T-helper 17 cell (primary cell): ENCODE results near the gene MAGEA6. TPM values are rescaled to one million over a fixed set of nuclear protein-coding genes. Genes with fewer than 3 reads are reported as not detected.
"Not testable (repeated sequence)": the region's sequence is repeated elsewhere in the genome, so short reads cannot be mapped to it uniquely, and the experiment has no call there.

ENCODE experiments used
- ATAC-seq: fragments of 150-1000 bp; cut with Tn5 transposase; 2 replicates; pipeline ENCODE4 v1.10.0; 2021; ENCODE audit warnings: mild to moderate bottlenecking, moderate library complexity
- DNase-seq, 3 donors: peaks; one replicate each; pipeline versions ENCODE4 v3.0.0 to v3.0.0-alpha.2; 2020 to 2021
- H3K9me3 ChIP-seq: one replicate; pipeline ENCODE4 v1.7.0; 2013; ENCODE audit warnings: low read length, mild to moderate bottlenecking; ENCODE audit not compliant: control insufficient read depth, poor library complexity, severe bottlenecking
- H3K27ac Mint-ChIP-seq: one replicate; pipeline ENCODE4 v1.8.0; 2022; ENCODE audit warnings: mild to moderate bottlenecking, moderate library complexity, mixed read lengths
- H3K27me3 Mint-ChIP-seq: one replicate; pipeline ENCODE4 v1.8.0; 2022; ENCODE audit warnings: mixed read lengths
- H3K36me3 Mint-ChIP-seq: one replicate; pipeline ENCODE4 v1.8.0; 2022; ENCODE audit warnings: low read depth, mixed read lengths
- H3K4me1 Mint-ChIP-seq: one replicate; pipeline ENCODE4 v1.8.0; 2022; ENCODE audit warnings: mild to moderate bottlenecking, mixed read lengths
- H3K4me3 Mint-ChIP-seq: one replicate; pipeline ENCODE4 v1.8.0; 2022; ENCODE audit warnings: mild to moderate bottlenecking, moderate library complexity, mixed read lengths
- total RNA-seq, 4 donors: library from RNA in 2 of 4; stranded (reverse) in 2 of 4; gene quantifications; one replicate each; pipeline ENCODE4 v1.2.3 and lab custom pipeline; 2022 to 2026

The MAGEA6 gene
- total RNA-seq, 2 donors from 2014 or later = not detected

- not testable (repeated sequence) for H3K27ac Mint-ChIP-seq, H3K4me3 Mint-ChIP-seq, H3K4me1 Mint-ChIP-seq, ATAC-seq, H3K9me3 ChIP-seq, H3K36me3 Mint-ChIP-seq, DNase-seq, H3K27me3 Mint-ChIP-seq
Observed at GRCh38 chrX:152758918-152759317, 10.6 kb downstream of the MAGEA6 start, which contains the start of gene CSAG3. CSAG3 (plus strand) TSS chrX:152759218.

GRCh38 chrX:152754871-152755270 lies 14.6 kb downstream of the MAGEA6 start:
- not testable (repeated sequence) for H3K4me1 Mint-ChIP-seq, H3K27ac Mint-ChIP-seq, H3K4me3 Mint-ChIP-seq, H3K36me3 Mint-ChIP-seq, DNase-seq, H3K27me3 Mint-ChIP-seq, ATAC-seq, H3K9me3 ChIP-seq

GRCh38 chrX:152753686-152754650 lies 15.5 kb downstream of the MAGEA6 start, which contains the start of gene MAGEA2:
MAGEA2 (minus strand) TSS chrX:152753842; CDS start chrX:152751363, 2,479 bp downstream.
- not testable (repeated sequence) for H3K4me3 Mint-ChIP-seq, H3K4me1 Mint-ChIP-seq, H3K9me3 ChIP-seq, H3K27me3 Mint-ChIP-seq, ATAC-seq, H3K27ac Mint-ChIP-seq, DNase-seq, H3K36me3 Mint-ChIP-seq

DNA sequence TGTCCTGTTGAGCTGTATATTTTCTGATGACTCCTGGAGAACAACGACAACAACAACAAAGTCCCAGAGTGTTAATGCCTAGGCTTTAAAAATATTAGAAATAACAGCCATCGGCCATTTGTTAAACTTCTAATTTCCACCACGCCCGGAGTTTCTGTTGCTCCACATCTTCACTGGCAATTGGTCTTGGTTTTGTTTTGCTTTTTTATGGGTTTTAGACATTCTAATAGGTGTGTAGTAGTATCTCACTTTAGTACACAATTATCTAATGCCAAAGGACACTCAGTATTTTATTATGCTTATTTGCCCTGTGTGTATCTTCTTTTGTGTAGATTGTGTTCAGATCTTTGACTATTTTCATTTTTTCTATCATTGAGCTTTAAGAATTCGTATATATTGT lies 30.9 kb downstream of the MAGEA6 start:
- H3K36me3 Mint-ChIP-seq = no peaks in the 10 kb centered on the region
- H3K27me3 Mint-ChIP-seq = no peaks in the 10 kb centered on the region
- no peak overlapping the region for H3K27ac Mint-ChIP-seq
- ATAC-seq (no peak), DNase-seq (no peak)
- no peaks in the 10 kb centered on the region for H3K9me3 ChIP-seq
- H3K4me3 Mint-ChIP-seq = no peak overlapping the region
- no peaks in the 10 kb centered on the region for H3K4me1 Mint-ChIP-seq

DNA sequence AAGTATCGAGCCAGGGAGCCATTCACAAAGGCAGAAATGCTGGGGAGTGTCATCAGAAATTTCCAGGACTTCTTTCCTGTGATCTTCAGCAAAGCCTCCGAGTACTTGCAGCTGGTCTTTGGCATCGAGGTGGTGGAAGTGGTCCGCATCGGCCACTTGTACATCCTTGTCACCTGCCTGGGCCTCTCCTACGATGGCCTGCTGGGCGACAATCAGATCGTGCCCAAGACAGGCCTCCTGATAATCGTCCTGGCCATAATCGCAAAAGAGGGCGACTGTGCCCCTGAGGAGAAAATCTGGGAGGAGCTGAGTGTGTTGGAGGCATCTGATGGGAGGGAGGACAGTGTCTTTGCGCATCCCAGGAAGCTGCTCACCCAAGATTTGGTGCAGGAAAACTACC lies 33.0 kb downstream of the MAGEA6 start:
- not testable (repeated sequence) for DNase-seq, H3K27me3 Mint-ChIP-seq, H3K4me1 Mint-ChIP-seq, H3K4me3 Mint-ChIP-seq, ATAC-seq, H3K9me3 ChIP-seq, H3K27ac Mint-ChIP-seq, H3K36me3 Mint-ChIP-seq

DNA sequence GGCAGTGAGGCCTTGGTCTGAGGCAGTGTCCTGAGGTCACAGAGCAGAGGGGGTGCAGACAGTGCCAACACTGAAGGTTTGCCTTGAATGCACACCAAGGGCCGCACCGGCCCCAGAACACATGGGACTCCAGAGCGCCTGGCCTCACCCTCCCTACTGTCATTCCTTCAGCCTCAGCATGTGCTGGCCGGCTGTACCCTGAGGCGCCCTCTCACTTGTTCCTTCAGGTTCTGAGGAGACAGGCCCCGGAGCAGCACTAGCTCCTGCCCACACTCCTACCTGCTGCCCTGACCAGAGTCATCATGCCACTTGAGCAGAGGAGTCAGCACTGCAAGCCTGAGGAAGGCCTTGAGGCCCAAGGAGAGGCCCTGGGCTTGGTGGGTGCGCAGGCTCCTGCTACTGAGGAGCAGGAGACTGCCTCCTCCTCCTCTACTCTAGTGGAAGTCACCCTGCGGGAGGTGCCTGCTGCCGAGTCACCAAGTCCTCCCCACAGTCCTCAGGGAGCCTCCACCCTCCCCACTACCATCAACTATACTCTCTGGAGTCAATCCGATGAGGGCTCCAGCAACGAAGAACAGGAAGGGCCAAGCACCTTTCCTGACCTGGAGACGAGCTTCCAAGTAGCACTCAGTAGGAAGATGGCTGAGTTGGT lies 33.5 kb downstream of the MAGEA6 start:
- Mint-ChIP-seq H3K27me3 (no peaks in the 10 kb centered on the region), H3K36me3 (no peaks in the 10 kb centered on the region), H3K4me1 (no peaks in the 10 kb centered on the region), H3K27ac (no peak overlapping the region), H3K4me3 (no peak overlapping the region)
- H3K9me3 ChIP-seq = no peaks in the 10 kb centered on the region
- DNase-seq = no peak
- ATAC-seq = no peak

DNA sequence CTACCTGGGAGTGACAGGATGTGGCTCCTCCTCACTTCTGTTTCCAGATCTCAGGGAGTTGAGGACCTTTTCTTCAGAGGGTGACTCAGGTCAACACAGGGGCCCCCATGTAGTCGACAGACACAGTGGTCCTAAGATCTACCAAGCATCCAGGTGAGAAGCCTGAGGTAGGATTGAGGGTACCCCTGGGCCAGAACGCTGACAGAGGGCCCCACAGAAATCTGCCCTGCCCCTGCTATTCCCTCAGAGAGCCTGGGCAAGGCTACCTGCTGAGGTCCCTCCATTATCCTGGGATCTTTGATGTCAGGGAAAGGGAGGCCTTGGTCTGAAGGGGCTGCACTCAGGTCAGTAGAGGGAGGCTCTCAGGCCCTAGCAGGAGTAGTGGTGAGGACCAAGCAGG lies 34.4 kb downstream of the MAGEA6 start:
- no peak overlapping the region for H3K4me3 Mint-ChIP-seq
- no peak for DNase-seq
- H3K27ac Mint-ChIP-seq = no peak overlapping the region
- H3K9me3 ChIP-seq = no peaks in the 10 kb centered on the region
- ATAC-seq = no peak
- H3K27me3 Mint-ChIP-seq = no peaks in the 10 kb centered on the region
- no peaks in the 10 kb centered on the region for H3K36me3 Mint-ChIP-seq
- H3K4me1 Mint-ChIP-seq = no peaks in the 10 kb centered on the region

DNA sequence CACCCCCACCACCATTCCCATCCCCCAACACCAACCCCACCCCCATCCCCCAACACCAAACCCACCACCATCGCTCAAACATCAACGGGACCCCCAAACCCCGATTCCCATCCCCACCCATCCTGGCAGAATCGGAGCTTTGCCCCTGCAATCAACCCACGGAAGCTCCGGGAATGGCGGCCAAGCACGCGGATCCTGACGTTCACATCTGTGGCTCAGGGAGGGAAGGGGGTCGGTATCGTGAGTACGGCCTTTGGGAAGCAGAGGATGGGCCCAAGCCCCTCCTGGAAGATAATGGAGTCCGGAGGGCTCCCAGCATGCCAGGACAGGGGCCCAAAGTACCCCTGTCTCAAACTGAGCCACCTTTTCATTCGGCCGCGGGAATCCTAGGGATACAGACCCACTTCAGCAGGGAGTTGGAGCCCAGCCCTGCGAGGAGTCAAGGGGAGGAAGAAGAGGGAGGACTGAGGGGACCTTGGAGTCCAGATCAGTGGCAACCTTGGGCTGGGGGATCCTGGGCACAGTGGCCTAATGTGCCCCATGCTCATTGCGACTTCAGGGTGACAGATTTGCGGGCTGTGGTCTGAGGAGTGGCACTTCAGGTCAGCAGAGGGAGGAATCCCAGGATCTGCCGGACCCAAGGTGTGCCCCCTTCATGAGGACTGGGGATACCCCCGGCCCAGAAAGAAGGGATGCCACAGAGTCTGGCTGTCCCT lies 35.2 kb downstream of the MAGEA6 start:
- not testable (repeated sequence) for H3K4me1 Mint-ChIP-seq, H3K9me3 ChIP-seq, H3K36me3 Mint-ChIP-seq, ATAC-seq, H3K27me3 Mint-ChIP-seq, H3K27ac Mint-ChIP-seq, DNase-seq, H3K4me3 Mint-ChIP-seq

DNA sequence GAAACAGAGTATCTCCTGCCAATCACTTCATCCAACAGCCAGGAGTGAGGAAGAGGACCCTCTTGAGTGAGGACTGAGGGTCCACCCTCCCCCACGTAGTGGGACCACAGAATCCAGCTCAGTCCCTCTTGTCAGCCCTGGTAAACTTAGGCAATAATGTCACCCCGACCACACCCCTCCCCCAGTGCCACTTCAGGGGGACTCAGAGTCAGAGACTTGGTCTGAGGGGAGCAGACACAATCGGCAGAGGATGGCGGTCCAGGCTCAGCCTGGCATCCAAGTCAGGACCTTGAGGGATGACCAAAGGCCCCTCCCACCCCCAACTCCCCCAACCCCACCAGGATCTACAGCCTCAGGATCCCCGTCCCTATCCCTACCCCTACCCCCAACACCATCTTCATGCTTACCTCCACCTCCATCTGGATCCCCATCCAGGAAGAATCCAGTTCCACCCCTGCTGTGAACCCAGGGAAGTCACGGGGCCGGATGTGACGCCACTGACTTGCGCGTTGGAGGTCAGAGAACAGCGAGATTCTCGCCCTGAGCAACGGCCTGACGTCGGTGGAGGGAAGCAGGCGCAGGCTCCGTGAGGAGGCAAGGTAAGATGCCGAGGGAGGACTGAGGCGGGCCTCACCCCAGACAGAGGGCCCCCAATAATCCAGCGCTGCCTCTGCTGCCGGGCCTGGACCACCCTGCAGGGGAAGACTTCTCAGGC lies 36.1 kb downstream of the MAGEA6 start, which contains the start of the genes CSAG1 and MAGEA12:
CSAG1 (minus strand) TSS at position 461 of the 715 bp plus-strand sequence. CDS start 1,261 bp downstream, outside the sequence.
MAGEA12 (plus strand) TSS at position 497 of the 715 bp plus-strand sequence. CDS start 2,405 bp downstream, outside the sequence.
- no peaks in the 10 kb centered on the region for H3K4me1 Mint-ChIP-seq
- no peak within 1 kb of the TSS for H3K4me3 Mint-ChIP-seq
- H3K36me3 Mint-ChIP-seq = no peaks in the 10 kb centered on the region
- H3K27me3 Mint-ChIP-seq = no peaks in the 10 kb centered on the region
- no peaks in the 10 kb centered on the region for H3K9me3 ChIP-seq
- ATAC-seq = no peak
- H3K27ac Mint-ChIP-seq = no peak within 1 kb of the TSS
- DNase-seq = no peak

- Mint-ChIP-seq H3K27ac (no peak overlapping the region), H3K27me3 (peaks cover 6% of the 10 kb centered on the region), H3K4me1 (no peaks in the 10 kb centered on the region), H3K4me3 (no peak overlapping the region), H3K36me3 (no peaks in the 10 kb centered on the region)
- ATAC-seq (no peak), DNase-seq (no peak)
- H3K9me3 ChIP-seq = no peaks in the 10 kb centered on the region
Observed at GRCh38 chrX:152725409-152725808, 44.1 kb downstream of the MAGEA6 start.
